ENCODE measurements around the gene PRM2. TPM values are rescaled to one million over a fixed set of nuclear protein-coding genes. Genes with fewer than 3 reads are reported as not detected.
A peak's percentile ranks its signal among the peaks of the same experiment; 100 is the strongest.

Gene PRM2
- total RNA-seq, 3 donors from 2014 or later (not counting 1 experiment from before 2014, with no cell fraction given), result not detected

- peaks cover 21 to 37% of the 10 kb centered on the region in 2 donors for H3K4me1 Mint-ChIP-seq
- peak in 1 of 2 donors; percentile 32 for DNase-seq
- no peaks in the 10 kb centered on the region for H3K27me3 Mint-ChIP-seq (ENCODE audit: low read depth in 2 of 2)
- intact Hi-C loops (cut with micrococcal nuclease), result no loop called here
- H3K36me3 ChIP-seq (ENCODE audit: control insufficient read depth, insufficient read depth, low read length), result no peaks in the 10 kb centered on the region
- no peak overlapping the region for H3K27ac ChIP-seq (ENCODE audit: low read length)
- H3K27me3 ChIP-seq (ENCODE audit: control insufficient read depth, insufficient read depth, low read length), result no peaks in the 10 kb centered on the region
- no peak overlapping the region for H3K4me3 Mint-ChIP-seq
- no peak overlapping the region for H3K4me3 ChIP-seq (ENCODE audit: low read length)
- no peaks in the 10 kb centered on the region for H3K36me3 Mint-ChIP-seq
- H3K9me3 Mint-ChIP-seq, result no peaks in the 10 kb centered on the region
- no peaks in the 10 kb centered on the region for H3K9me3 ChIP-seq (ENCODE audit: control insufficient read depth, insufficient read depth, low read length)
- H3K4me1 ChIP-seq (ENCODE audit: control insufficient read depth, insufficient read depth, low read length), result peaks cover 43% of the 10 kb centered on the region
- no peak for TF ChIP-seq CTCF (IDR thresholded peaks at IDR 0.05)
- no peak for ATAC-seq
- 56% methylated on average over 10 of the region's 10 CpGs for WGBS (ENCODE audit: insufficient coverage)
- no peak overlapping the region for H3K27ac Mint-ChIP-seq
Observed at GRCh38 chr16:11240636-11241473, 35.4 kb downstream of the PRM2 start.

GRCh38 chr16:11239644-11240632 is 36.3 kb downstream of the PRM2 start:
- H3K9me3 Mint-ChIP-seq, result no peaks in the 10 kb centered on the region
- ATAC-seq, result no peak
- Histone ChIP-seq H3K27me3 (ENCODE audit: control insufficient read depth, insufficient read depth, low read length) (no peaks in the 10 kb centered on the region), H3K9me3 (ENCODE audit: control insufficient read depth, insufficient read depth, low read length) (no peaks in the 10 kb centered on the region), H3K4me1 (ENCODE audit: control insufficient read depth, insufficient read depth, low read length) (peaks cover 51% of the 10 kb centered on the region), H3K36me3 (ENCODE audit: control insufficient read depth, insufficient read depth, low read length) (no peaks in the 10 kb centered on the region), H3K27ac (ENCODE audit: low read length) (no peak overlapping the region), H3K4me3 (ENCODE audit: low read length) (no peak overlapping the region)
- no peak for DNase-seq
- H3K4me1 Mint-ChIP-seq, result peaks cover 24 to 36% of the 10 kb centered on the region in 2 donors
- no peaks in the 10 kb centered on the region for H3K27me3 Mint-ChIP-seq (ENCODE audit: low read depth in 2 of 2)
- TF ChIP-seq CTCF (IDR thresholded peaks at IDR 0.05), result no peak
- H3K36me3 Mint-ChIP-seq, result no peaks in the 10 kb centered on the region
- no peak overlapping the region for H3K27ac Mint-ChIP-seq
- 89% methylated on average over 10 of the region's 10 CpGs for WGBS (ENCODE audit: insufficient coverage)
- H3K4me3 Mint-ChIP-seq, result no peak overlapping the region
- intact Hi-C loops (cut with micrococcal nuclease), result loop anchor here (10.0 kb wide), 1 partner anchor 365 kb away; the partner anchor contains the start of gene CIITA

GRCh38 chr16:11238272-11239202 is 37.7 kb downstream of the PRM2 start:
- peaks cover 37 to 49% of the 10 kb centered on the region in 2 donors for H3K4me1 Mint-ChIP-seq
- TF ChIP-seq CTCF (IDR thresholded peaks at IDR 0.05), result no peak
- Histone ChIP-seq H3K4me3 (ENCODE audit: low read length) (no peak overlapping the region), H3K36me3 (ENCODE audit: control insufficient read depth, insufficient read depth, low read length) (no peaks in the 10 kb centered on the region), H3K4me1 (ENCODE audit: control insufficient read depth, insufficient read depth, low read length) (peaks cover 65% of the 10 kb centered on the region), H3K27me3 (ENCODE audit: control insufficient read depth, insufficient read depth, low read length) (no peaks in the 10 kb centered on the region), H3K27ac (ENCODE audit: low read length) (no peak overlapping the region), H3K9me3 (ENCODE audit: control insufficient read depth, insufficient read depth, low read length) (no peaks in the 10 kb centered on the region)
- WGBS (ENCODE audit: insufficient coverage), result 98% methylated on average over 15 of the region's 15 CpGs
- no peaks in the 10 kb centered on the region for H3K27me3 Mint-ChIP-seq (ENCODE audit: low read depth in 2 of 2)
- intact Hi-C loops (cut with micrococcal nuclease), result loop anchor here (10.0 kb wide), 1 partner anchor 364 kb away; the partner anchor contains the start of gene CIITA
- DNase-seq (no peak), ATAC-seq (no peak)
- peak overlapping the region in 1 of 2 donors; percentile 45 for H3K27ac Mint-ChIP-seq
- no peaks in the 10 kb centered on the region for H3K36me3 Mint-ChIP-seq
- H3K9me3 Mint-ChIP-seq, result no peaks in the 10 kb centered on the region
- peak overlapping the region; percentile 25 for H3K4me3 Mint-ChIP-seq

Data from natural killer cell (primary cell).